Parathyroid adenoma (tissue), 2 donors: ENCODE results near the gene CXCR6.
A peak's percentile ranks its signal among the peaks of the same experiment; 100 is the strongest.

Experiments used
- H2AFZ ChIP-seq: fragments of 300-600 bp; sonication (generic); one replicate; pipeline ENCODE4 v1.7.0; 2017; ENCODE audit warnings: antibody characterized with exemption, mild to moderate bottlenecking
- H3K27ac ChIP-seq: fragments of 300-600 bp; sonication (generic); one replicate; pipeline ENCODE4 v1.7.0; 2017
- H3K27me3 ChIP-seq: fragments of 300-600 bp; sonication (generic); one replicate; pipeline ENCODE4 v1.7.0; 2017; ENCODE audit warnings: low read length; ENCODE audit not compliant: control insufficient read depth, insufficient read depth
- H3K36me3 ChIP-seq: fragments of 300-600 bp; sonication (generic); one replicate; pipeline ENCODE4 v1.7.0; 2017; ENCODE audit warnings: low read length; ENCODE audit not compliant: control insufficient read depth, insufficient read depth
- H3K4me1 ChIP-seq: fragments of 300-600 bp; sonication (generic); one replicate; pipeline ENCODE4 v1.7.0; 2017; ENCODE audit warnings: control low read depth
- H3K4me2 ChIP-seq: fragments of 300-600 bp; sonication (generic); one replicate; pipeline ENCODE4 v1.7.0; 2017; ENCODE audit warnings: low read length
- H3K4me3 ChIP-seq: fragments of 300-600 bp; sonication (generic); one replicate; pipeline ENCODE4 v1.7.0; 2017; ENCODE audit warnings: low read depth, low read length
- H3K79me2 ChIP-seq: fragments of 300-600 bp; sonication (generic); one replicate; pipeline ENCODE4 v1.7.0; 2017; ENCODE audit warnings: control low read depth
- H3K9ac ChIP-seq: fragments of 300-600 bp; sonication (generic); one replicate; pipeline ENCODE4 v1.7.0; 2017; ENCODE audit warnings: mild to moderate bottlenecking
- H3K9me3 ChIP-seq: fragments of 300-600 bp; sonication (generic); one replicate; pipeline ENCODE4 v1.7.0; 2017; ENCODE audit warnings: low read length; ENCODE audit not compliant: control insufficient read depth
- TF ChIP-seq, protein P1 (sequence below): fragments of 300-600 bp; sonication (generic); IDR thresholded peaks from one replicate; pipeline ENCODE4 v1.7.0; 2017; ENCODE audit warnings: antibody characterized with exemption, mild to moderate bottlenecking
- donor health status: primary hyperparathyroidism.

The CXCR6 gene

DNA sequence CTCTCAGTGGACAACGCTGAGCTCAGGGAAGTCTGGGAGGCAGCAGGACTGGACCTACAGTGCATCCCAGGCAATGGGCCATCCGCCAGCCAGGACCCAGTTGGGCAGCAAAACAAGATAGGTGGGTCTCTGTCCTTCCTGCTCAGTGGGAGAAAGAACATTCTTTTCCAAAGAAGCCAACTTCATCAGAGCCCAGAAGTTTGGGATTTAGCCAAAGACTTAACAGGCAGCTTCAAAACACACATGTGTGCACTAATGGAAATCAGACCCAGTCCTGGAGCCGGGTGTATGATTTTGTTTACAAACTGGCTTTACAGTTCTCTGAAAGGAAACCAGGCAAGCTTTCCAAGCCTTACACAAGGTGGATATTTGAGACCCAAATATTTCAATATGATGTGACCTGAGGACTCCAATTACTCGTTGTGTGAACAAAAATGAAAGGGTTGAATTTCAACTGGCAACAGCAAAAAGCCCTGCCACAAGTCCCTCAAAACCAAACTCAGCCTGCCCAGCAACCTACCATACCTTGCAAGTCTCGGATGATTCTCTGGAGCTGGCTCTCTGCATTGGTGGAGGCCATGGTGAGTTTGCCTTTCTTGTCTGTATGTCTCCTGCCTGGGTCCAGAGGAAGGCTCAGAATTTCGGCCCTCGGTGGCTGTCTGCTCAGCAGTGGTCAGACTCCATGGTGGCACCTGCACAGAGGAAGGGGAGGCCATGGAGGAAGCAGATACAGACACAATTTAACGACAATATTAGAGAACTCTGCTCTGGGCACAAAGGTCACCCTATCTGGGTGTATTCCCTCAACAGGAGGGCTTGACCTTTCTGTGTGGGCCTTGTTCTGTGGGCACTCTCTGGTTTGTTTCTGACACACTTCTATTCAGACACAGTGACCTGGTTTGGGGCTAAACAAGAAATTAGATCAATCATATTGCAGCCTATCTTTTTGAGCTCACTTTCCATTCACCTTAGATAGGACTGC, 41.4 kb downstream of the CXCR6 start:
- no peaks in the 10 kb centered on the region for H3K79me2 ChIP-seq
- TF ChIP-seq, protein P1, sequence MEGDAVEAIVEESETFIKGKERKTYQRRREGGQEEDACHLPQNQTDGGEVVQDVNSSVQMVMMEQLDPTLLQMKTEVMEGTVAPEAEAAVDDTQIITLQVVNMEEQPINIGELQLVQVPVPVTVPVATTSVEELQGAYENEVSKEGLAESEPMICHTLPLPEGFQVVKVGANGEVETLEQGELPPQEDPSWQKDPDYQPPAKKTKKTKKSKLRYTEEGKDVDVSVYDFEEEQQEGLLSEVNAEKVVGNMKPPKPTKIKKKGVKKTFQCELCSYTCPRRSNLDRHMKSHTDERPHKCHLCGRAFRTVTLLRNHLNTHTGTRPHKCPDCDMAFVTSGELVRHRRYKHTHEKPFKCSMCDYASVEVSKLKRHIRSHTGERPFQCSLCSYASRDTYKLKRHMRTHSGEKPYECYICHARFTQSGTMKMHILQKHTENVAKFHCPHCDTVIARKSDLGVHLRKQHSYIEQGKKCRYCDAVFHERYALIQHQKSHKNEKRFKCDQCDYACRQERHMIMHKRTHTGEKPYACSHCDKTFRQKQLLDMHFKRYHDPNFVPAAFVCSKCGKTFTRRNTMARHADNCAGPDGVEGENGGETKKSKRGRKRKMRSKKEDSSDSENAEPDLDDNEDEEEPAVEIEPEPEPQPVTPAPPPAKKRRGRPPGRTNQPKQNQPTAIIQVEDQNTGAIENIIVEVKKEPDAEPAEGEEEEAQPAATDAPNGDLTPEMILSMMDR, result no peak
- H3K4me2 ChIP-seq, result no peak overlapping the region
- H3K4me1 ChIP-seq, result peaks cover 21% of the 10 kb centered on the region
- no peak overlapping the region for H3K9ac ChIP-seq
- H3K9me3 ChIP-seq, result no peaks in the 10 kb centered on the region
- no peaks in the 10 kb centered on the region for H3K27me3 ChIP-seq
- no peak overlapping the region for H3K4me3 ChIP-seq
- no peaks in the 10 kb centered on the region for H3K36me3 ChIP-seq
- H3K27ac ChIP-seq, result peak overlapping the region; percentile 46
- no peak overlapping the region for H2AFZ ChIP-seq

DNA sequence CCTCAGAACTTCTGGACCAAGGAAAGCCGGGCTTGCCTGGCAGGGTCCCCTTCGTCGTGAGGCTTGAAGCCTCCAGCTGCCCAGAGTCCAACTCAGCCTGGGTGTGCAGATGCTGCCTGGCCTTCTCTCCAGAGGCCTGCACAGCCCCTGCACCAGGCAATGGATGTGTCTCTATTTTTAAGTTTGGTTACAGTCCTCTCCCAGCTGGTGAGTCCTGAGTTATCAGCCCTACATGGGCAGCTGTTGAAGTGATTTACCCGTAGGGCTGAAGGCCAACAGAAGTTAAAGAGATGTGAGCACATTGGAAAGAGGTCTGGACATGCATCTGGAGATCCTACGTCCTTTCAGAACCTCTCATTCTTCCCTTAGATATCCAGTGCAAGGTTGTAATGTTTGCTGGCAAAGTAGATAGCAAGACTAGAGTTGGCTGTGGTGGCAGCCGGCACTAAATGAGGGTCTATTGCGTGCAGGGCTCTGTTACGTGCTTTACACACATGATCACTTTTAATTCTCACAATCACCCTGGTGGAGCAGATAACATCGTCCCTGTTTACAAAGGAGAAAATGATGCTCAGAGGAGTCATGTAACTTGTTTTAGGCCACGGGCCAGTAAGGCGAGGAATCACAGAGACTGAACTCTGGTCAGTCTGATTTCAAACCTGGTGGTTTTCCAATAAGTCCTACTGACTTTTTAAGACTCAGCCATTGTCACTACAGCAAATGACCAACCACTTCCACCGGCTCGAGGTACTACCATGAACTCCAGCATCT, 42.5 kb downstream of the CXCR6 start:
- H3K4me3 ChIP-seq, result no peak overlapping the region

DNA sequence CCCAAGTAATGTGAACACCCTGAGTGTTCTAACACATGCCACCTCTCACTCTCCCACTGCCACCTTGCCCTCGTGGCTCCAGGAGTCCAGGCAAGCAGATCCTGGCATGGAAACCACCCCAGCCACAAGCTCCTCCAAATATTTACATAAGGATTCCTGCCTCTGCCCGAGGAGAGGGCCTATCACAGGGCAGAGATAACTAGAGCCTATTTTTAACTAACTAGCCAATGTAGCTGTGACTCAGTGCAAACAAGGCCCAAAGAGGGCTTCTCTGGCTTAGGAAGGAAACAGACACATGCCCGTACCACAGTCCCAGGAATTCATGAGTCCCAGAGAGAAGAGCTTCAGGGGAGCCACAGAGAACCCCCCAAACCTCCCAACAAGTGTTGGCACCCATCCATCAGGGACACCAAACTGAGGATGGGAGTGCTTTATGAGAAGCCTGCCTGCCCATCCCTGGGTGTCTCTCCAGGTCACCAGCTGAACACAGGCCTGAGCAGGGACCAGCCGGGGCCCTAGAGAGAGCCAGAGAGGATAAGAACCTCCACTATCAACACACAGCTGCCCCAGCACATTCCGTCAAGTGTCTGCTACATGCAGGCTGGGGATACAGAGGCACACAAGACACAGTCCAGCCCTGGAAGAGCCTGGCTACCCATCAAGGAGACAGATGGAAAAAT, 43.2 kb downstream of the CXCR6 start:
- Histone ChIP-seq H3K9ac (no peak overlapping the region), H3K4me3 (no peak overlapping the region), H3K36me3 (no peaks in the 10 kb centered on the region)

More for the DNA sequence above, 42.5 kb downstream of the CXCR6 start:
- TF ChIP-seq, protein P1, result no peak
- Histone ChIP-seq H3K4me2 (no peak overlapping the region), H3K9me3 (no peaks in the 10 kb centered on the region), H3K79me2 (no peaks in the 10 kb centered on the region), H3K9ac (no peak overlapping the region), H3K27ac (peak overlapping the region; percentile 46), H3K4me1 (peaks cover 21% of the 10 kb centered on the region), H2AFZ (no peak overlapping the region), H3K27me3 (no peaks in the 10 kb centered on the region), H3K36me3 (no peaks in the 10 kb centered on the region)

DNA sequence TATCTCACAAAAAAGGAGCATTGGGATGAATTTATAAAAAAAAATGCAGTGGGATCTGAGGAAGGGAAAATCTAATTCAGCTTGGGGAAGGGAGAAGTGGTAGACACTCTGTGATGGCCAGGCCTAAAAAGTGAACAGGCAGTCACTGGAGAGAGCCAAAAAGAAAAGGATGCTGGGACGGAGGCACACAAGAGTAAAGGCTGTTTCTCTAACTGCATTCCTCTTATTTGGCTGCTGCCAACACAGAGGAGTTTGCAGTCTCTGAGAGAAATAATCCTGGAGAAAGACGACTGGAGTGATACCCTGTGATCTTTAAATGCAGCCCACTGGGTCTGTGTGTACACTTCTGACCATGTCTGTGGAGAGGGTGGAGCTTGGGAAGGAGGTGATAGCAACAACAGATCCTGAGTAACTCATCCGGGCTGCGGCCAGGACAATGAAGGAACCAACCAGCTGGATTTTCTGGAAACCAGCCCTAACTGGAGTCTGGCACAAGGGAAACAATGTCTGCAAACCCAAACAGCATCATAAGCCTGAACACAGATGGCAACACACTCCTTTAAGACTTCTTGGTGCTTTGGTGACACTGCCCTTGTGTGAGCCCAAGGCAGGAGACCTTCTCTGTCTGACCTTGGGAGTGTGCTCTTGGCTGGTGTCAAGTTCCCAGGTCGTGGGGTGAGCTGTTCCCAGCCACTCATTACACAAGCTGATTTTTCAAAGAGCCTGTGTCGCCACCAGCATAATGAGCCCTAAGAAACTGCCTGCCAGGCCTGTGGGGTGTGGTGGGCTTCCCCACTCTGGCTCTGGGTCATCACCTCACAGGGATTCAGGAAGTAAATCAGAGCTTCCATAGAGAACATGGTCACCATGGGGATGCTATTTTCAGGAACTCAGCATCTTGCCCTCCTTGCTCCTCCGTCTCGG, 44.4 kb downstream of the CXCR6 start:
- TF ChIP-seq, protein P1, result no peak
- Histone ChIP-seq H3K4me1 (peaks cover 22% of the 10 kb centered on the region), H3K4me3 (no peak overlapping the region), H3K9me3 (no peaks in the 10 kb centered on the region), H3K27ac (no peak overlapping the region), H3K79me2 (no peaks in the 10 kb centered on the region), H2AFZ (peak overlapping the region; percentile 19), H3K4me2 (no peak overlapping the region), H3K36me3 (no peaks in the 10 kb centered on the region), H3K9ac (no peak overlapping the region), H3K27me3 (no peaks in the 10 kb centered on the region)

More for the DNA sequence above, 43.2 kb downstream of the CXCR6 start:
- Histone ChIP-seq H2AFZ (no peak overlapping the region), H3K4me2 (no peak overlapping the region), H3K27me3 (no peaks in the 10 kb centered on the region), H3K4me1 (peaks cover 21% of the 10 kb centered on the region), H3K79me2 (no peaks in the 10 kb centered on the region), H3K27ac (no peak overlapping the region), H3K9me3 (no peaks in the 10 kb centered on the region)
- TF ChIP-seq, protein P1, result no peak
